Esophagus squamous epithelium (tissue), 4 donors: ENCODE results near the gene MAGEF1.

Experiments
- POLR2A ChIP-seq, 4 donors: fragments of 450-650 bp; IDR thresholded peaks; one replicate each; pipeline ENCODE4 v1.6.1; 2017; ENCODE audit warnings: antibody characterized with exemption in 4 of 4, mild to moderate bottlenecking in 4 of 4, moderate library complexity in 3 of 4
- TF ChIP-seq, protein P1 (sequence below), 6 experiments: fragments of 450-650 bp in 4 of 6; fragments of 200-600 bp in 2 of 6; sonication (generic) in 2 of 6; IDR thresholded peaks; one replicate each; pipeline ENCODE4 v1.5.1; 2016 to 2019; ENCODE audit warnings: antibody characterized with exemption in 6 of 6, mild to moderate bottlenecking in 4 of 6, moderate library complexity in 4 of 6

GRCh38 chr3:184757022-184757651, 45.3 kb upstream of the MAGEF1 start:
- TF ChIP-seq POLR2A (IDR thresholded peaks at IDR 0.05), result no peak
- TF ChIP-seq, protein P1, sequence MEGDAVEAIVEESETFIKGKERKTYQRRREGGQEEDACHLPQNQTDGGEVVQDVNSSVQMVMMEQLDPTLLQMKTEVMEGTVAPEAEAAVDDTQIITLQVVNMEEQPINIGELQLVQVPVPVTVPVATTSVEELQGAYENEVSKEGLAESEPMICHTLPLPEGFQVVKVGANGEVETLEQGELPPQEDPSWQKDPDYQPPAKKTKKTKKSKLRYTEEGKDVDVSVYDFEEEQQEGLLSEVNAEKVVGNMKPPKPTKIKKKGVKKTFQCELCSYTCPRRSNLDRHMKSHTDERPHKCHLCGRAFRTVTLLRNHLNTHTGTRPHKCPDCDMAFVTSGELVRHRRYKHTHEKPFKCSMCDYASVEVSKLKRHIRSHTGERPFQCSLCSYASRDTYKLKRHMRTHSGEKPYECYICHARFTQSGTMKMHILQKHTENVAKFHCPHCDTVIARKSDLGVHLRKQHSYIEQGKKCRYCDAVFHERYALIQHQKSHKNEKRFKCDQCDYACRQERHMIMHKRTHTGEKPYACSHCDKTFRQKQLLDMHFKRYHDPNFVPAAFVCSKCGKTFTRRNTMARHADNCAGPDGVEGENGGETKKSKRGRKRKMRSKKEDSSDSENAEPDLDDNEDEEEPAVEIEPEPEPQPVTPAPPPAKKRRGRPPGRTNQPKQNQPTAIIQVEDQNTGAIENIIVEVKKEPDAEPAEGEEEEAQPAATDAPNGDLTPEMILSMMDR (IDR thresholded peaks at IDR 0.05), result no peak
